Breast epithelium (tissue), 4 donors: ENCODE data around the gene DNMT3A. TPM values are rescaled to one million over a fixed set of nuclear protein-coding genes. Genes with fewer than 3 reads are reported as not detected.

Experiments used
- DNase-seq, 2 donors: peaks; one replicate each; pipeline ENCODE4 v3.0.0-alpha.2; 2019; ENCODE audit warnings: low spot score in 2 of 2
- H3K27ac ChIP-seq, 2 donors: fragments of 200-600 bp; sonication (generic) in 1 of 2; one replicate each; pipeline ENCODE4 v1.5.1; 2016 to 2019; ENCODE audit warnings: mild to moderate bottlenecking in 1 of 2
- H3K27me3 ChIP-seq, 2 donors: fragments of 200-600 bp; sonication (generic) in 1 of 2; one replicate each; pipeline versions ENCODE4 v1.5.1 to v1.6.0; 2017 to 2019; ENCODE audit warnings: control low read depth in 1 of 2, mild to moderate bottlenecking in 1 of 2
- H3K36me3 ChIP-seq: fragments of 200-600 bp; one replicate; pipeline ENCODE4 v1.5.1; 2019
- H3K4me1 ChIP-seq, 2 donors: fragments of 200-600 bp; sonication (generic); one replicate each; pipeline ENCODE4 v1.5.1; 2016 to 2019; ENCODE audit warnings: control low read depth in 1 of 2
- H3K4me3 ChIP-seq, 3 donors: fragments of 200-600 bp; sonication (generic); 1 replicate in 2 of 3; 2 replicates in 1 of 3; pipeline ENCODE4 v1.5.1; 2016 to 2019; ENCODE audit warnings: mild to moderate bottlenecking in 3 of 3, moderate library complexity in 2 of 3
- H3K9me3 ChIP-seq, 2 donors: fragments of 200-600 bp; sonication (generic) in 1 of 2; one replicate each; pipeline ENCODE4 v1.5.1; 2016 to 2019; ENCODE audit warnings: control low read depth in 1 of 2
- CTCF ChIP-seq, 3 donors: fragments of 450-650 bp; IDR thresholded peaks; one replicate each; pipeline ENCODE4 v1.5.1; 2016 to 2017; ENCODE audit warnings: antibody characterized with exemption in 3 of 3, mild to moderate bottlenecking in 3 of 3, moderate library complexity in 3 of 3
- POLR2A ChIP-seq: fragments of 450-650 bp; IDR thresholded peaks from one replicate; pipeline ENCODE4 v1.6.1; 2016; ENCODE audit warnings: antibody characterized with exemption, mild to moderate bottlenecking, moderate library complexity
- POLR2AphosphoS5 ChIP-seq, 3 donors: sonication (generic); formaldehyde crosslinking; IDR thresholded peaks; one replicate each; pipeline ENCODE4 v1.6.1; 2017; ENCODE audit warnings: antibody characterized with exemption in 3 of 3
- intact Hi-C: fragments of 100-400 bp; cut with DNase I; formaldehyde crosslinking; loops from one replicate; pipeline ENCODE4 v1.15.1; 2023; ENCODE audit warnings: low total_unique reads
- total RNA-seq, 3 donors: library from RNA; depleted of rRNA; stranded (reverse); fragments of >200 nt; gene quantifications; one replicate each; pipeline ENCODE4 v1.1.0, GENCODE V29; 2016

The DNMT3A gene
- total RNA-seq = 10 to 100 TPM in 2 of 3 donors, 1 to 10 TPM in 1; 8.2 to 21.7 (median 20.0) TPM

DNA sequence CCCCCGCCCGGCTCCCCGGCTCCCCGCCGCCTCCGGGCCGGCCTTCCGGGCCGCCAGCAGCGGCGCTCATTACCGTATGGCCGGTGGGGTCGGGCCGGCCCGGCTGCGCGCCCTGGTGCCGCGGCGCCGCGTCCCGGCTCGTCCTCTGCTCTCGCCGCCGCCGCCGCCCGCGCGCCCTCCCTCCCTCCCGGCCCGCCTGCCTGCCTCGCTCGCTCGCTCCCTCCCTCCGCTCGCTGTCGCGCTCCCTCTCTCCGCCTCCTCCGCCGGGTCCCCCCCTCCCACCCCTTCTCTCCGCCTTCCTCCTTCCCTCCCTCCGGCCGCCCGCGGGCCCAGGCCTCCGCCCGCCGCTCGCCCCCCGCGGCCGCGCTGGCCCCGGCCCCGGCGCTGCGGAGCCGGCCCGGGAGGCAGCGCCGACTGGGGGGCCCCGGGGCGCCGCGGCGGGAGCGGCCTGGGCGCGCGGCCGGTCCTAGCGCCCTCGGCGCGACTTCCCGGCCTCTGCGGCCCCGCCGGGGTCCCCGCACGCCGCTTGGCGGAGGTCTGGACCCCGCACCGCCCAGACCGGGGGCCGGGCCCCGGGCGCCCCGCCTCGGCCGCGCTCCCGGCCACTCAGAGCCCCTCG, at the start of gene DNMT3A:
Gene DNMT3A (minus strand): TSS at position 173 of the 619 bp plus-strand sequence. CDS start 27,941 bp downstream, outside the sequence.
- peak; percentile 41 to 63 for DNase-seq
- intact Hi-C loops = no loop called here
- no peaks in the 10 kb centered on the region for H3K36me3 ChIP-seq
- H3K4me3 ChIP-seq = peak within 1 kb of the TSS; percentile 63 to 81 (median 75)
- H3K27me3 ChIP-seq = no peaks in the 10 kb centered on the region
- H3K27ac ChIP-seq = peak within 1 kb of the TSS; percentile 69 to 91
- H3K4me1 ChIP-seq = peaks cover 0 to 5% of the 10 kb centered on the region in 2 donors
- H3K9me3 ChIP-seq = no peaks in the 10 kb centered on the region
- TF ChIP-seq CTCF (IDR thresholded peaks at IDR 0.05) (no peak), POLR2A (no peak), POLR2AphosphoS5 (IDR thresholded peaks at IDR 0.05) (no peak)

- Histone ChIP-seq H3K4me3 (no peak overlapping the region), H3K9me3 (no peaks in the 10 kb centered on the region), H3K4me1 (no peaks in the 10 kb centered on the region), H3K36me3 (no peaks in the 10 kb centered on the region), H3K27ac (no peak overlapping the region), H3K27me3 (no peaks in the 10 kb centered on the region)
- intact Hi-C loops = no loop called here
- TF ChIP-seq CTCF (IDR thresholded peaks at IDR 0.05) (no peak), POLR2A (no peak), POLR2AphosphoS5 (IDR thresholded peaks at IDR 0.05) (no peak)
- no peak for DNase-seq
Observed at GRCh38 chr2:25389161-25389560, 47.4 kb upstream of the DNMT3A start.

DNA sequence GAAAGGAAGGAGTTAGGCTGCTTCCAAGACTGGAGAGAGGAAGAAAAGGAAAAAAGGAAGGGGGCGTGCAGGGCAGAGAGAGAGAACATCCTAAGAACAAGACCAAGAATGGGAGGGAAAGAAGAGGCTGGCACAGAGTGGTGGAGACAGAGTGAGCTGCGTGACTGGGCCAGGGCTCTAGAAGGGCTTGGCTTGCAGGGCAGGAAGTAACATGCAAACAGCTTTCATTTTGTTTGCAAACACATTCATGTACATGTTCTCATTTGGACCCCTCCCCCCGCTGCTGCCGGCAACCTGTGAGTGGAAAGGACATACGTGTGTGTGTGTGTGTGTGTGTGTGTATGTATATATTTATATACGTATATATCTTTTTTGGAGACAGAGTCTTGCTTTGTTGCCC, 46.8 kb upstream of the DNMT3A start:
- no peak for TF ChIP-seq CTCF (IDR thresholded peaks at IDR 0.05)
- no peak for TF ChIP-seq POLR2AphosphoS5 (IDR thresholded peaks at IDR 0.05)
- TF ChIP-seq POLR2A = no peak
- Histone ChIP-seq H3K4me3 (no peak overlapping the region), H3K4me1 (no peaks in the 10 kb centered on the region), H3K27me3 (no peaks in the 10 kb centered on the region), H3K36me3 (no peaks in the 10 kb centered on the region), H3K9me3 (no peaks in the 10 kb centered on the region), H3K27ac (no peak overlapping the region)
- intact Hi-C loops = no loop called here
- no peak for DNase-seq

DNA sequence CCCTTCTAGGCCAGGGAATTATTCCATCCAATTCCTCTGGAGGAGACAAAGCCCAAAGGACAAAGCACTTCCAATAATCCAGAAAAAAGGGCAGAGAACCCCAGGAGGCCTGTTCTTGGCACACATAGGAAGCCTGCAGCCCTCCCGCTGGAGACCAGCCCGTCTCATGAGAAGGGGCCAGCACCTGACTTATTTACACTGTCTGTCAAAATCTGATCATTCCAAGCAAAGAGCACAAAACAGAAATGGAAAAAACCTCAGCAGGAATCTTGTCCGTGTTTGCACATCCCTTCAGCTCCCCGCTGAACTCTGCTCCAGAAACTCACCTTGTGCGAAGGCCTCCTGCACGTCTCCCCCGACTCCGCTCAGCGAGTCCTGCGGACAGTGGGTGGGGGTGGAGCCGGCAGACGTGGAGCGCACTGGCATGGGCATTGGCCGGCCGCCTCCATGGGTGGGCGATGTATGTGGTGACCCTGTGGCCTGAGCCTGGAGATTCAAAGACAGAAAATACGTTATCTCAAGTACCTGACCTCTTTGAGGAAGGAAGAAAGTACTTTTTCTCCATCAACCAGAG, 46.2 kb upstream of the DNMT3A start:
- DNase-seq = no peak
- TF ChIP-seq POLR2AphosphoS5 (IDR thresholded peaks at IDR 0.05) (no peak), CTCF (IDR thresholded peaks at IDR 0.05) (no peak), POLR2A (no peak)
- intact Hi-C loops = no loop called here
- H3K27ac ChIP-seq = no peak overlapping the region
- H3K36me3 ChIP-seq = no peaks in the 10 kb centered on the region
- H3K4me1 ChIP-seq = no peaks in the 10 kb centered on the region
- no peak overlapping the region for H3K4me3 ChIP-seq
- no peaks in the 10 kb centered on the region for H3K9me3 ChIP-seq
- no peaks in the 10 kb centered on the region for H3K27me3 ChIP-seq
